ENCODE data around the gene CD84.

Gene CD84

GRCh38 chr1:160542303-160542945 lies 36.9 kb downstream of the CD84 start:
- WGBS (ENCODE audit: extremely low coverage, insufficient coverage, insufficient read length), result no CpG with 5 or more reads among the region's 2 CpGs
- no peaks in the 10 kb centered on the region for H3K36me3 ChIP-seq (ENCODE audit: control insufficient read depth in 1 of 2, insufficient read depth in 2 of 2, low read length in 2 of 2)

GRCh38 chr1:160541622-160542302 lies 37.5 kb downstream of the CD84 start:
- no peak overlapping the region for H3K4me2 ChIP-seq (ENCODE audit: low read length)
- H2BK120ac ChIP-seq (ENCODE audit: insufficient read depth, low read length, poor library complexity), result no peak overlapping the region
- H3K36me3 ChIP-seq (ENCODE audit: control insufficient read depth in 1 of 2, insufficient read depth in 2 of 2, low read length in 2 of 2), result no peaks in the 10 kb centered on the region
- H4K91ac ChIP-seq (ENCODE audit: low read depth, low read length), result no peak overlapping the region
- DNase-seq, result no peak
- WGBS (ENCODE audit: extremely low coverage, insufficient coverage, insufficient read length), result no CpG with 5 or more reads among the region's 1 CpG
- H4K8ac ChIP-seq (ENCODE audit: low read depth, low read length), result no peak overlapping the region
- no peak overlapping the region for H2AK5ac ChIP-seq (ENCODE audit: low read length)
- no peaks in the 10 kb centered on the region for H3K9me3 ChIP-seq (ENCODE audit: insufficient read depth, low read depth, low read length)
- H2BK12ac ChIP-seq (ENCODE audit: low read length), result no peak overlapping the region
- H3K4me3 ChIP-seq (ENCODE audit: low read depth, low read length), result no peak overlapping the region
- no peak overlapping the region for H3K23ac ChIP-seq (ENCODE audit: low read length)
- no peak overlapping the region for H3K4ac ChIP-seq (ENCODE audit: low read depth, low read length)
- H3K27me3 ChIP-seq (ENCODE audit: insufficient read depth, low read length), result no peaks in the 10 kb centered on the region
- no peak overlapping the region for H2AFZ ChIP-seq (ENCODE audit: insufficient read depth, low read length, poor library complexity)
- H3K14ac ChIP-seq (ENCODE audit: low read length), result no peak overlapping the region
- no peaks in the 10 kb centered on the region for H3K79me1 ChIP-seq (ENCODE audit: low read length)
- H3K18ac ChIP-seq (ENCODE audit: low read length), result no peak overlapping the region
- no peak overlapping the region for H2BK5ac ChIP-seq (ENCODE audit: low read depth, low read length, poor library complexity)
- no peaks in the 10 kb centered on the region for H3K79me2 ChIP-seq (ENCODE audit: control insufficient read depth, insufficient read depth, low read length, poor library complexity)
- no peak overlapping the region for H3K27ac ChIP-seq (ENCODE audit: low read depth, low read length)
- no peak overlapping the region for H3K9ac ChIP-seq (ENCODE audit: low read length)
- no peak overlapping the region for H4K12ac ChIP-seq (ENCODE audit: low read depth, low read length)
- H3K4me1 ChIP-seq (ENCODE audit: control insufficient read depth in 1 of 2, insufficient read depth in 2 of 2, low read length in 2 of 2), result peaks cover 0 to 2% of the 10 kb centered on the region in 2 experiments

More at GRCh38 chr1:160542303-160542945, 36.9 kb downstream of the CD84 start:
- H3K4me1 ChIP-seq (ENCODE audit: control insufficient read depth in 1 of 2, insufficient read depth in 2 of 2, low read length in 2 of 2), result peaks cover 0 to 2% of the 10 kb centered on the region in 2 experiments
- no peak overlapping the region for H4K12ac ChIP-seq (ENCODE audit: low read depth, low read length)
- no peak overlapping the region for H4K8ac ChIP-seq (ENCODE audit: low read depth, low read length)
- no peaks in the 10 kb centered on the region for H3K79me2 ChIP-seq (ENCODE audit: control insufficient read depth, insufficient read depth, low read length, poor library complexity)
- no peak overlapping the region for H3K18ac ChIP-seq (ENCODE audit: low read length)
- no peaks in the 10 kb centered on the region for H3K9me3 ChIP-seq (ENCODE audit: insufficient read depth, low read depth, low read length)
- no peak overlapping the region for H3K14ac ChIP-seq (ENCODE audit: low read length)
- no peak overlapping the region for H2BK120ac ChIP-seq (ENCODE audit: insufficient read depth, low read length, poor library complexity)
- H3K23ac ChIP-seq (ENCODE audit: low read length), result no peak overlapping the region
- peak in 1 of 2 donors; percentile 39 for DNase-seq
- no peak overlapping the region for H2AFZ ChIP-seq (ENCODE audit: insufficient read depth, low read length, poor library complexity)
- no peak overlapping the region for H2BK5ac ChIP-seq (ENCODE audit: low read depth, low read length, poor library complexity)
- H3K9ac ChIP-seq (ENCODE audit: low read length), result no peak overlapping the region
- no peak overlapping the region for H2BK12ac ChIP-seq (ENCODE audit: low read length)
- no peaks in the 10 kb centered on the region for H3K79me1 ChIP-seq (ENCODE audit: low read length)
- no peak overlapping the region for H3K4me2 ChIP-seq (ENCODE audit: low read length)
- no peak overlapping the region for H4K91ac ChIP-seq (ENCODE audit: low read depth, low read length)
- H3K4me3 ChIP-seq (ENCODE audit: low read depth, low read length), result no peak overlapping the region
- no peaks in the 10 kb centered on the region for H3K27me3 ChIP-seq (ENCODE audit: insufficient read depth, low read length)
- H3K4ac ChIP-seq (ENCODE audit: low read depth, low read length), result no peak overlapping the region
- H3K27ac ChIP-seq (ENCODE audit: low read depth, low read length), result no peak overlapping the region
- no peak overlapping the region for H2AK5ac ChIP-seq (ENCODE audit: low read length)

- Histone ChIP-seq H3K9me3 (ENCODE audit: insufficient read depth, low read depth, low read length) (no peaks in the 10 kb centered on the region), H3K9ac (ENCODE audit: low read length) (no peak overlapping the region), H3K27me3 (ENCODE audit: insufficient read depth, low read length) (no peaks in the 10 kb centered on the region), H4K8ac (ENCODE audit: low read depth, low read length) (no peak overlapping the region), H4K91ac (ENCODE audit: low read depth, low read length) (no peak overlapping the region), H3K4me1 (ENCODE audit: control insufficient read depth in 1 of 2, insufficient read depth in 2 of 2, low read length in 2 of 2) (peaks cover 0 to 2% of the 10 kb centered on the region in 2 experiments), H2BK5ac (ENCODE audit: low read depth, low read length, poor library complexity) (no peak overlapping the region), H2BK12ac (ENCODE audit: low read length) (no peak overlapping the region), H3K79me2 (ENCODE audit: control insufficient read depth, insufficient read depth, low read length, poor library complexity) (no peaks in the 10 kb centered on the region), H3K79me1 (ENCODE audit: low read length) (no peaks in the 10 kb centered on the region), H3K4me3 (ENCODE audit: low read depth, low read length) (no peak overlapping the region), H3K14ac (ENCODE audit: low read length) (no peak overlapping the region), H3K27ac (ENCODE audit: low read depth, low read length) (no peak overlapping the region), H3K36me3 (ENCODE audit: control insufficient read depth in 1 of 2, insufficient read depth in 2 of 2, low read length in 2 of 2) (no peaks in the 10 kb centered on the region), H3K4ac (ENCODE audit: low read depth, low read length) (no peak overlapping the region), H2AFZ (ENCODE audit: insufficient read depth, low read length, poor library complexity) (no peak overlapping the region), H4K12ac (ENCODE audit: low read depth, low read length) (no peak overlapping the region), H2BK120ac (ENCODE audit: insufficient read depth, low read length, poor library complexity) (no peak overlapping the region), H3K4me2 (ENCODE audit: low read length) (no peak overlapping the region), H3K23ac (ENCODE audit: low read length) (no peak overlapping the region), H3K18ac (ENCODE audit: low read length) (no peak overlapping the region), H2AK5ac (ENCODE audit: low read length) (no peak overlapping the region)
- no peak for DNase-seq
These were observed 38.5 kb downstream of the CD84 start for GRCh38 chr1:160540859-160541233.

- Histone ChIP-seq H3K4me1 (ENCODE audit: control insufficient read depth in 1 of 2, insufficient read depth in 2 of 2, low read length in 2 of 2) (peaks cover 0 to 2% of the 10 kb centered on the region in 2 experiments), H2BK120ac (ENCODE audit: insufficient read depth, low read length, poor library complexity) (no peak overlapping the region), H3K27ac (ENCODE audit: low read depth, low read length) (no peak overlapping the region), H3K14ac (ENCODE audit: low read length) (no peak overlapping the region), H3K9ac (ENCODE audit: low read length) (no peak overlapping the region), H2BK5ac (ENCODE audit: low read depth, low read length, poor library complexity) (no peak overlapping the region), H3K79me1 (ENCODE audit: low read length) (no peaks in the 10 kb centered on the region), H3K36me3 (ENCODE audit: control insufficient read depth in 1 of 2, insufficient read depth in 2 of 2, low read length in 2 of 2) (no peaks in the 10 kb centered on the region), H4K91ac (ENCODE audit: low read depth, low read length) (no peak overlapping the region), H2BK12ac (ENCODE audit: low read length) (no peak overlapping the region), H4K12ac (ENCODE audit: low read depth, low read length) (no peak overlapping the region), H2AK5ac (ENCODE audit: low read length) (no peak overlapping the region), H3K23ac (ENCODE audit: low read length) (no peak overlapping the region), H2AFZ (ENCODE audit: insufficient read depth, low read length, poor library complexity) (no peak overlapping the region), H3K4me2 (ENCODE audit: low read length) (no peak overlapping the region), H3K4me3 (ENCODE audit: low read depth, low read length) (no peak overlapping the region), H4K8ac (ENCODE audit: low read depth, low read length) (no peak overlapping the region), H3K9me3 (ENCODE audit: insufficient read depth, low read depth, low read length) (no peaks in the 10 kb centered on the region), H3K27me3 (ENCODE audit: insufficient read depth, low read length) (no peaks in the 10 kb centered on the region), H3K4ac (ENCODE audit: low read depth, low read length) (no peak overlapping the region), H3K18ac (ENCODE audit: low read length) (no peak overlapping the region), H3K79me2 (ENCODE audit: control insufficient read depth, insufficient read depth, low read length, poor library complexity) (no peaks in the 10 kb centered on the region)
- WGBS (ENCODE audit: extremely low coverage, insufficient coverage, insufficient read length), result no CpG with 5 or more reads among the region's 8 CpGs
- DNase-seq, result no peak
These were observed 39.1 kb downstream of the CD84 start for GRCh38 chr1:160539990-160540858.

Measured in trophoblast cell (in vitro differentiated cells and primary cell).